Colon (tissue), 2 donors: ENCODE measurements around the gene WDR70.
"Not testable (repeated sequence)": the region's sequence is repeated elsewhere in the genome, so short reads cannot be mapped to it uniquely, and the experiment has no call there.

Experiments
- FAIRE-seq: peaks from 2 replicates; lab custom pipeline; 2012; peaks lifted over from hg19 to GRCh38; lab: Jason Lieb, UNC
- donor health status: control.
- donor health status: control.

The WDR70 gene

DNA sequence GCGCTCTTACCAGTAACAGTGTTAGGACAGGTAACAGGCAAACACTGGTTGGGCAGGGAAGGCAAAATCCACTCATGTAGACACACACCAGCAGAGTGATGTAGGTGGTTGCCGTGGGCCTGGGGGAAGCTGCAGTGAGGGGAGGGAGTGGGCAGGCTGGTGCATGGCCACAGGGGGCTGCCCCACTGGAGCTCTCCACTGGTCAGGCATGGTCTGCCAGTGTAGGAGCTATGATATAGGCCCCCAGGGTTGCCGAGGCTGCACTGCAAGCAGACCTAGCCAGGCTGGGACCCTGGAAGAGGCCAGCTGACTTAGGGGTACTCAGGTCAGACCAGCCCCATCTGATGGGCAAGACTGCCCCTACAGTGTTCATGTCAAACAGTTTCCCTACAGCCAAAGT is 306.1 kb downstream of the WDR70 start:
- no peak for FAIRE-seq

DNA sequence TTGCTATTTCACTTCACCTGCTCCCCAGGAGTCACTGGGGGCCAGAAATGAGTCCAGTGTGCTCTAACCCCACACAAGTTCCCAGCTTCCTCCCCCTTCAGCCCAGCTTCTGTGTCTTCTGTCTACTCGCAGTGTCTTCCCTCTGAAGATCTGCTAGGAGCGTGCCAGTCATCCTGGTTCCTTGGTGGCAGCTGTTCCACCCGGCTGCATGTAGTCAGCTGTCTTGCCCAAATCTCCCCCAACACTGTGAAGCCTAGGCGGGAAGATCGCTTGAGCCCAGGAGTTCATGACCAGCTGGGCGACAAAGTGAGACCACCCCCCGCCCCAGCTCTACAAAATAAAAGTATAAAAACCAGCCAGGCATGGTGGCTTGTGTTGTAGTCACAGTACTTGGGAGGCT is 306.7 kb downstream of the WDR70 start:
- FAIRE-seq: no peak

DNA sequence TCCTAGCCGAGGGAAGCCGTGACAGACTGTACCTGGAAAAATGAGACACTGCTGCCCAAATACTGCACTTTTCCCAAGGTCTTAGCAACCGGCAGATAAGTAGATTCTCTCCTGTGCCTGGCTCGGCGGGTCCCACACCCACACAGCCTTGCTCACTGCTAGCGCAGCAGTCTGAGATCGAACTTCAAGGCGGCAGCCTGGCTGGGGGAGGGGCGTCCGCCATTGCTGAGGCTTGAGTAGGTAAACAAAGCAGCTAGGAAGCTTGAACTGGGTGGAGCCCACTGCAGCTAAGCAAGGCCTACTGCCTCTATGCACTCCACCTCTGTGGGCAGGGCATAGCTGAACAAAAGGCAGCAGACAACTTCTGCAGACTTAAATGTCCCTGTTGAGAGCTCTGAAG is 309.8 kb downstream of the WDR70 start:
- FAIRE-seq: not testable (repeated sequence)

DNA sequence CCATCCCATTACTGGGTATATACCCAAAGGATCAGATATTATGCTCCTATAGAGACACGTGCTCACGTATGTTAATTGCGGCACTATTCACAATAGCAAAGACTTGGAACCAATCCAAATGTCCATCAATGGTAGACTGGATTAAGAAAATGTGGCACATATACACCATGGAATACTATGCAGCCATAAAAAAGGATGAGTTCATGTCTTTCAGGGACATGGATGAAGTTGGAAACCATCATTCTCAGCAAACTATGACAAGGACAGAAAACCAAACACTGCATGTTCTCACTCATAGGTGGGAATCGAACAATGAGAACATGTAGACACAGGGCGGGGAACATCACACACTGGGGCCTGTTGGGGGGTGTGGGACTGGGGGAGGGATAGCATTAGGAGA is 315.2 kb downstream of the WDR70 start:
- FAIRE-seq: not testable (repeated sequence)

DNA sequence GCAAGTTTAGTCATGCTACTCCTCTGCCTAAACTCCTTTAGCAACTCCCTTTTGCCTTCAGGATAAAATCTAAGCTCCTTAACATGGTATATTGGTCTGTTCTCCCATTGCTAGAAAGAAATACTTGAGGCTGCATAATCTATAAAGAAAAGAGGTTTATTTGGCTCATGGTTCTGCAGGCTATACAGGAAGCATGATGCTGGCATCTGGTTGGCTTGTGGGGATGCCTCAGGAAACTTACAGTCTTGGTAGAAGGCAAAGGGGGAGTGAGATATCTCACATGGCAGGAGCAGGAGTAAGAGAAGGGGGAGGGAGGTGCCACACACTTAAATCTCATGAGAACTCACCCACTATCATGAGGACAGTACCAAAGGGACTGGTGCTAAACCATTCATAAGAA is 315.7 kb downstream of the WDR70 start:
- FAIRE-seq: no peak

DNA sequence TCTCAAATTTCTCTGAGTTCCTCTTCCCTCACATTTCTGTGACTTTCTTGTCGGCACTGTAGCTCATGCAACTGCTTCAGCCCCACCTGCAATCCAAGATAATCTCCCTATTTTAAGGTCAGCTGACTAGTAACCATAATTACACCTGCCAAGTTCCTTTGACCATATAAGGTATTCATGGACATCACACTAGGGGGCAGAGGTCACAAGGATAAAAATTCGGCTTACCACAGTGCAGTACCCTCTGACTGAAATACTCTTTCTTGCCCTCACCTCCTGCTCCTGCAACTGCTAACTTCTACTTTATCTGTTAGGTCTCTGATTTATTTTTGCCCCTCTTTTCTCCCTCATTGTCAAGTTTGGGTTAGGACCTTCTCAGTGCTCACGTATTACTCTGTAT is 316.5 kb downstream of the WDR70 start:
- FAIRE-seq: no peak

DNA sequence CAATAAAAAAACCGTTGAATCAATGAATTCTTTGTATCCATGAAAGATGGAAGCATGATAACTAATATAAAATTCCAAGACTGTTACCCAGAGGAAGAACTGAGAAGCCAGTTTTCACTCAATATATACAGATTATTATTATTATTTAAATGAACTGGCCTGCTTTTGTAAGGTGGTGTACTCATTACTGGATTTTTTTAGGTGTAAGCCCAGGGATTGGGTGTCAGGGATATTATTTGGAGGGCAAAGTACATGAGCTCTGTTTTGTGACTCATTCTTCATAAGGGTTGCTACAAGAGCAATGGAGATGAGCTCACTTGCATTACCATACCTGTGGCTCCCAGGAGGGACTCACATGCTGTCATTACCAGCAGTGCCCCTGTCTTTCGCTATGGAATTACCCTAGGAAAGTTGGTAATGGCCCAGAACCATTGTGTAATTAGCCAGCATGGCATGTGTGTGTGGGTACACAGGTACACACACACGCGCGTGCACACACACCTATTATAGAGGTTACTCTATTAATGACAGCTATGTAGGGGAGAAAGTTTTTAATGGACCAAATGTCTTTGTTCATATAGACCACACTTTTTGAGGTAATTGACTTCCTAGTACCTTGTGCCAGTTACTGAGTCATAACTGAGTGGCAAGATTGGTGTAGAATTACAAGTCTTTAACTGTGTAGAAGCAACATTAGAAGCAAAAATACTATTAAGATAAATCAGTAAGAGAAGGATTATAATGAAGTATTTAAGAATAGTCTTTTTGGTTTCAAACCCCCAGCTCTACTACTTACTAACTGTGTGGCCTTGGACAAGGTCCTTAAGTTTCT is 317.3 kb downstream of the WDR70 start:
- no peak for FAIRE-seq

DNA sequence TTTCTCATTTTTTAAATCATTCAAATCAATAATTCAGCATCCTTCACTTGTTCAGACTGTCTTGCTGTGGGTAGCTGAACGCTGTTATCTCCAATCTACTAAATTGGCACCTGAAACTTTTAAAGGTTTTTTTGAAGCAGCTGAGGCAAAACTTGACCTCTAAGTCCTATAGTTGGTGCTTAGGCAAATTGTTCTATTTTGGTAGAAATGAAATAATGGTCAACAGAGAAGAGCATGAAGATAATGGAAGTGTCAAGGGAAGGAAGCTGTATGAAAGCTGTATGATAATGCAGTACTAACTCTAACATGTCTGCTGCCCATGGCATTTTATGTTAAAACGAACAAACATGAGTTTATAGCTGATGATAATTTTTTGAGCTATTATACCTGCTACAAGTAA is 322.8 kb downstream of the WDR70 start:
- FAIRE-seq: no peak

DNA sequence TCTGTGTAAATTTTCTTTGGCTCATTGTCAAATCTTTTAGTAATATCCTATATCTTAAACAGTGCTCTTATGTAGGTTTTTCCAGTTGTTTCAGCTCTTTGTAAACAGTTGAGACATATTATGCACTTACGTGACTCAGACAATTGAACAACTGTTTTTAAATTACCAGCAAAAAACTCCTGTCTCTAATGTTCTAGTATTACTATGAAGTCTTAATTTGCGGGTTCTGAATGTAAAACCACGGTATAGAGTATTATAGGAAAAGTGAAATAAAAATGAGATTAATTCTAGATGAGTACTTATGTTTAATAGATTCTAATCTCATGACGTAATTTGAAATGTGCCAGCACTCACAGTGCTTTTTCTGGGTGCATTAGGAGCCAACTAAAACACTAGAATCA is 324.7 kb downstream of the WDR70 start:
- no peak for FAIRE-seq

DNA sequence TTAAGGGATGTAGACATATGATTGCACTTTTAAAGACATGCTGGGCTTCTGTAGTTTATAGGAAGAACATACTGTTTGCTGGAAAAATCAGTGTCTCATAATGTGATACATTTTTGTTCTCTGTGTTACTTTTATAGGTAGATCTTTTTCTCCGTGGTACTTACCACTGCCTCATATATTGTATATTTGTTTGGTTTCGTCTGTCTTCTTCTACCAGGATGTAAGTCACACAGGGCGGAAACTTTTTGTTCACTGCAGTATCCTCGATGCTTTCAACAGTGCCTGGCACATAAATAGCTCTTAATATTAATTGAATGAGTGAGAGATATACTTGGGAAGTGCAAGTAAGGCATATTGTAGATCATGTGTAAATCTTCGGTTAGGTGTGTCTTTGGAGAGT is 325.3 kb downstream of the WDR70 start:
- FAIRE-seq: no peak

DNA sequence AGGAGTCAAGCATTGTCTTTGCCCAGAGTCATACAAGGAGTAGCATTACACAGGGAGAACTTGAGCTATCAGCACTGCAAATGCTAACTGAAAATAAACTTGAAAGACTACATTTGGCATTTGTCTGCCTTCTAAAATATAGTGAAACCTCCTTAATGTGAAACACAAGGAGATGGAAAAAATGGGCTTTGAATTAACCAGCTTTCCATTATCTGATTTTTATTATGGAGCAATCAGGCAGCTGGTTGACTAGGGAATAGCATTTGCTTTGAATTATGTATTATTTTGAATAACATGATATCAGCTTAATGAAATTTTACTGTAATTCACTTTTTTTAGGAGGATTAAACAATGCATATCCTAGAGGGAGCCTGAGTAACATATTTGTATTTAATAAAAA is 329.9 kb downstream of the WDR70 start:
- FAIRE-seq: no peak

DNA sequence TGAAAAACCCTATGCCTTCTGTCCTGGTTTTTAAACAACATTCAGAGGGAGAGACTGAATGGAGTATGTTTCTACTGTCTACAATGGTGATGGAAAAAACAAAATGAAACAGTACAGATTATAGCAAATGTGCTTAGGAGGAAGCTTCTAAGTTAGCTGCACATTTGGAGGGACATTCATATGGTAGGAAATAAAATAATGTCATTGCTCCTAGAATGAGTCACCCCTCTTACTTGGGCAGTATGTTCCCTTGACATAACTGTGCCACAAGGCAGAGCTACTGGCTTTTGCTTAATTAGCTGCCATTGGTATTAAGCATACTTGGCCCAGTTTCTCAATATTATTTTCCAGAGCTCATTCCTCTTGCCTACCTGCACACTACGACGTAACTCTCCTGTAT is 331.8 kb downstream of the WDR70 start:
- no peak for FAIRE-seq

DNA sequence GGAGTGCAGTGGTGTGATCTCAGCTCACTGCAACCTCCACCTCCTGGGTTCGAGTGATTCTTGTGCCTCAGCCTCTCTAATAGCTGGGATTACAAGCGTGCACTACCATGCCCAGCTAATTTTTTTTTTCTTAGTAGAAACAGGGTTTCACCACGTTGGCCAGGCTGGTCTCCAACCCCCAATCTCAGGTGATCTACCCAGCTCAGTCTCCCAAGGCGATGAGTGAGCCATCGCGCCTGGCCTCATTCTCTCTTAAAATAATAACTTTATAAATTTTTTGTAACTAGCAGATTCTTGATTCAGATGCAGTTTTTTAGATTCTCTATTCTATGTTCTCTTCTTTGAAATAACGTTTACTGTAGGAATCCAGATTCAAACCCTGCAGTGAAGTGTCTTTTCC is 333.6 kb downstream of the WDR70 start:
- no peak for FAIRE-seq

DNA sequence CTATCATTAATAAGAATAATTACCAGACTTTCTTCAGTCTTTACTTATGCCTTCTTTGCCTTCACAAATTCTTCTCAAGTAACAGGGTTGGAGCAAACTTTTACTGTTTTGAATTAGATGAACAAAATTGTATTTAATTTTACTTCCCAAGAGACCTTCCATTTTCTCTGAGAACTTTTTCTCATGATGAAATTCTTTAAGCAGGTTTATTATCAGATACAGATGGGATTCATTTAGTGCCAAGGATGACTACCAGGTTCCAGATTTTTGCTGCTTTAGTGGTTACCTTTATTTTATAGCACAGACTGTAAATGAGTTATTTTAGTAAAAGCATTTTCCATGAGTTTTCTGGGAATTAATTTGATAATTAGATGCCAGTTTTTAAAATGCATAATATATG is 335.6 kb downstream of the WDR70 start:
- FAIRE-seq: no peak

DNA sequence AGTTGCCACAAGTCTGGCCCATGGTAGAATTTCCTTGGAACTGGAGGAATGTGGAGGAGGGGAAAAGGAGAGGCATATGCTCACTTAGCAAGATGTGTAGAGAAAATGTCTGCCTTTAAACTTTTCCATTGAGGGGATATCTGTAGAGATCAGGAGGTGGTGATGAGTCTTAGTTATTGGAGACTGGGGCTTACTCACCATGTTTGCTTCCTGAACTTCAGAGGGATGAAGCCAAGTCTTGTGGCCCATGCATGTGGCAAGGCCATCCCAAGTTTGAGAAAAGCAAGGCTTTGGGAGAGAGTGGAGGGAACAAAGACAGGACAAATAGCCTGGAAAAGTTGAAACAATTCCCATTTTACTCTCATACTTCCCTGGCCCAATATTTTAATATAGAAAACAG is 336.2 kb downstream of the WDR70 start:
- no peak for FAIRE-seq

DNA sequence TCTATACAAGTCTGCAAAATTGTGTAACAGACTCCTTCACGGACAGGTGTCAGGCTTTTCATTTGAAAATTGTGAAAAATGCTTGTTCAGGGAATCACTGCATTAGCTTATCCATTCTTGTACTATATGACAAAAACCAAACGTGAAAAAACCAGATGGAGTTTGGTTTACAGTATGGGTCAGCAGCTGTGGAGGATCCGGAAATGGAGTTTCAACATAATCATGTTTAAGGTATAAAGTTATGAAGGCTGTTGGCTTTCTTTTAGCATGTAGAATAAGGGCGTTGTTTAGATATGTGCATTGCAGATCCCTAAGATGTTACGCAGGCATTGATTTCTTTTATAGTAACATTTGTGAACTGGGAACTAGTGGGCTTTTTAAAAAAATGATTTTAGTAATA is 336.9 kb downstream of the WDR70 start:
- no peak for FAIRE-seq

DNA sequence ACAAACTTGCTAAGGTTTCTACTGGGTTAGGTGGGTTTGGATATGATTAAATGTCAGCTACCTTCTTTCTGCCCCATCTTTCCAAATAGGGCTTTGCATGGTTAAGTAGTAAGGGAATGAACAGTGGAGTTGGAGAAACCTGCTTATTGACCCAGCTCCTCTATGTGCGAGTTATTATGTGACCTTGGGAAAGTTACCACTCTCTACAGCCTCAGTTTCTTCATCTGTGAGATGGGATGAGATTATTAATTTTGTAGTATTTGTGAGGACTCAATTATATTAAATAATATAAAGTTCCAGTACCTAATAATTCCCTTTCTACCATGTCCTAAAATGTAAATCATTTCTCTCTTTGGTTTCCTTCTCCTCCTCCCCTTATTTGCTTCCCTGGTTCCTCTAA is 337.3 kb downstream of the WDR70 start:
- FAIRE-seq: no peak

DNA sequence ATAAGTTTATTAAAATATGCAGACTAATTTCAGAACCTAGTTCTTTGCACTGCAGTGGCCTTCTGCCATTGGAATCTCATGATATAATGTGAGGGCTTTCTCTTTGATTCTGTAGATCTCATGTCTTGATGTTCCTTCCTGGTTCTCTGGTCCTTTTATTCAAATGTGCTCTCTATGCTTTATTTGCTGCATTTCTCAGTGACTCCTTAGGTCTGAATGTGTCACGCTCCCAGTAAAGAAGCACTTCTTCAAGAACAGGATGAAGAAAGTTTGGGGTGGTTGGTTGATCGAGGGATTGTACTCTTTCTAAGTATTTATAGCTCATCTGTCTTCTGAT is 338.1 kb downstream of the WDR70 start:
- no peak for FAIRE-seq

DNA sequence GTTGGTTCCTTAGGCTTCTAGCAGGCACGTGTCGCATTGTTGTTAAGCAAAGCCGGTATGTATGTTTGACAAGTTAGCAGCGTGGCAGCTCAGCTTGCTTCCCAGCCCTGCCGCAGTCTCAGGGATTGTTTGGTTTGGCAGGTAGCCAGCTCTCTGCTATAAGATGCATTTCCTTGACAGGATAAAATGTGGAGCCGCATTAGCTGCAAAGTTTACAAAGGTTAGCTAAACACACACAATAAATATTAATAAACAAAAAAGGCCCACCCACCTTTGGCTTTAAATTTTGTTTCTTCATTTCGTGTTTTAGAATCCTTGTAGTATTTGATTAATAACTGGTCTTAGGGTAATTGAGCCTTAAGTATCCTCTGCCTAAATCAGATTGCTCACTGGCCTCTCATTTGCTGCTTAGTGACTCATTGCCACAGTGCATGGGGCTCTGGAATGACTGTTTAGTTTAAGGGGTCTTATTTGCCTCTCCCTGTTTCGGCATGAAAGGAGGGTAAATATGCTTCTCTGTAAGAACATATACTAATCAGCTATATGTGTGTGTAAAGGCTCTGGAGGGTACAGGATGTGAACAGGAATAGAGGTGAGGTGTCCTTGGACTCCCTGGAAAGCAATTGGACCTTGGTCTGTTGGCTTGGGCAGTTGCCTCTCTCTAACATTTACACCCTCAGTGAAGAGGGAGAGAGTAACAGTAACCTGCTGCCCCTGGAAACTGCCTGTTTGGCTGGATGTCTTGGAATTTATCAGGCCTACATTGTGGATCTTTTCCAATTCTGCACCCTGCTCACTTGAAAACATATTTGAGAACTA is 338.7 kb downstream of the WDR70 start:
- FAIRE-seq: no peak

DNA sequence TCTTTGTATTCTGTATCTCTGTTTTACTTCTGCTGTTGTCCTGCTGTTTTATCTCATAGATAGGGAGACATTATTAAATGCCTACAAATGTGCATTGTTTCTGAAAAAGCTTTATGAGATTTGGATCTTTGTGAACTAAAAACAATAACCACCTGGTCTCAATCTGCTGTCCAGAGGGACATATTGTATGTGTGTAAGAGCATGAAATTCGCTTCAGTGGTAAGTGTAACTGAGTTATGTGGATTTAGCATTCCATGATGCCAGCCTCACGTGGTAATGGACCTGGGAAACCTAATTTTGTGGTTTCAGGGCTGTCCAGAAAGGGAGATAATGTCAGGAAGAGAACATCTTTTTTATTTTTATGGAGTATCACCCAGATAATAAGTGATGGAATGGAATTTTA is 341.4 kb downstream of the WDR70 start:
- FAIRE-seq: no peak

DNA sequence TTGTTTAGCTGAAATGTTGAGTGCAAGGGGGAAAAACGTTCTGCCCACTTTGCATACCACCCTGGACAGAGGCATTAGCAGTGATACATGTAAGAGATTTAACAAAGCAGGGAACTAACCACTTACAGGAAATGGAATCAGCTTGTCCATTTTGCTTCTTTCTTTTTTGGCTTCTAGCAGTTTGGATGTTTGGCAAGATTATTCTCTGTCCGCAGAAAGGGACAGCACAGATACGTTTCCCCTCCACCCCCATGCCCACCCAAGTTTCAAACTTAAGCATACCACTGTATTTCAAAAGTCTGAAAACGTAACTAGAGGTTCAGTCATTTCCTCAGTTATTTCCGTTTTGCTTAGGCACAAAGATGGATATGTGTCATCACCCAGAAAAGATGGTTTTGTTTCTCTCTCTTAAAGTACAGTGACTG is 342.3 kb downstream of the WDR70 start:
- no peak for FAIRE-seq

DNA sequence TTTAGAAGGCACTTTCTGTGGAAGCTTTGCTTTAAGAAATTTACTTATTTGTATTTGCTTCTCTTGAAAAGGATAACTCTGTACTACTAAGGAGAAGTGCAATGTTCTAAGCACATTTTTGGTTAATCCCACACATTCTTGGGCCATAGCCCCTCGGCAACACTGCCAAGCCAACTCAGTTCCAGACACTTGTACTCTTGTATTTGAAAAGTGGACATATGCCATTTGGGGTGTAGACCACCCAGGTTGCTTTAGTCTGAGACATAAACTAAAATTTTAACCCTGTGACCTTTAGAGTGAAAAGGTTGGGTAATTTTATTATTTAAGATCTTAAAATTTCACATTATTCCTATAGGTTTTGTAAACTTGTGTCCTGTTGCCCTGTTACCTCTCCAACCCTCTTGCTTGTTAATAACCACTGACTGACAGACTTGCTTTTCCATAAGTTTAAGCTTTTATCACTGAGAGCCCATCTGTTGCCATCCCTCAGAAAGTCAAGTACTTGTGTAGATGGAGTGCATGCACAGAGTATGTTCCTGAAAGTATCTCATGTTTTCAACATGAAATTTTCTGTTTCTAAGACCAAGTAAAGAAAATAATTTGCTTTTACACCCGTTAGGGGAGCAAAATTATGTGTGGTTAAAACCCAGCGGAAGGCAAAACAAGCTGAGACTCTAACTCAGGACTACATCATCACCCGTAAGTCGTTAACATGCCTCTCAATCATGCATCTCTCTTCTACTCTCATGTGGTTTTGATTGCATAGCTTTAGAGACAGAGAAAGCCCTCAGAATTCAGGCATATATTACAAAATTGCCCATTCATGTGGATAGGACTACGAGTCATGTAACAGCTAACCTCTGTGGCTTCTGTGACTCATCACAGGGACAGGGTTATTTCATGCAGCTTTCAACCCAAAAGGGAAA is 343.4 kb downstream of the WDR70 start:
- no peak for FAIRE-seq
